ENCODE measurements around the gene PRCP. TPM values are rescaled to one million over a fixed set of nuclear protein-coding genes. Genes with fewer than 3 reads are reported as not detected.

The PRCP gene
- total RNA-seq, 1 experiment from 2014 or later: 53.9 TPM

DNA sequence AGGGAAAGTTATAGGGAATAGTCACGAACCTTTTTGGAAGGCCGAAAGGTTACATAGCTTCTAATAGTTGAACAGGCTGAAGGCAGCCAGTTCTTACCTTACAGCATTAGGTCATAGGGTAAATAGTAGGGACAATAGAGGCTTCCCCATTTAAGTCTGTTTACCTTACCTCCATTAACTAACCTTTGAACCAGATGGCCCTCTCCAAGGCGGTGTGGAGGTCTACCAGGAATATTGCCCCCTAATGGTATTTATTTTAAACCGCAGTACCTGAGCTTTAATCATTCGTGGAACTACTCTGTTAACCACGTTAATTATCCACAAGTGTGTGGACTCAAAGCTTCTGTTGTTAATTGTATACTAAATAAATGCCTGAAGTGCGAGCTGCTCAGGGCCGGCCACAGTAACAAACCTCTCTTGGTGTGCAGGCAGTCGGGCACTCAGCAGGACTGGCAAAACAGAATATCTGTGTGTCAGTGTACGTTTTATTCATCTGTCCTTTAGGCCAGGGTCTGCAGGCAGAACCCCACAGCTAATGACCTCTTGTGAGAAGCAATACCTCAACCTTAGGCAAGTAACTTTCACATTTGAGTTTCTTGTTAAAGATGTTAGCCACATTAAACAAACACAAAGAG lies 81.7 kb downstream of the PRCP start:
- peaks cover 14% of the 10 kb centered on the region for H3K4me1 Mint-ChIP-seq
- peak; percentile 76 for ATAC-seq
- no peak overlapping the region; the same call in 1 of the 2 replicates for H3K27ac Mint-ChIP-seq
- no peak for DNase-seq (ENCODE audit: low spot score)
- no peaks in the 10 kb centered on the region for H3K9me3 Mint-ChIP-seq
- no peaks in the 10 kb centered on the region for H3K27me3 Mint-ChIP-seq (ENCODE audit: low read depth)
- no peak overlapping the region for H3K4me3 Mint-ChIP-seq
- no peak for TF ChIP-seq ZNF317 (CRISPR knock-in tag; IDR thresholded peaks at IDR 0.05; ENCODE audit: borderline replicate concordance, low read depth)
- no peak for TF ChIP-seq TCF7 (CRISPR knock-in tag; IDR thresholded peaks at IDR 0.05; ENCODE audit: low read depth)
- TF ChIP-seq NR1H2 (CRISPR knock-in tag; IDR thresholded peaks at IDR 0.05): no peak
- no peak for TF ChIP-seq FOXJ3 (CRISPR knock-in tag; IDR thresholded peaks at IDR 0.05; ENCODE audit: borderline replicate concordance)
- TF ChIP-seq ARID4B (CRISPR knock-in tag; IDR thresholded peaks at IDR 0.05; ENCODE audit: borderline replicate concordance): no peak
- TF ChIP-seq, protein P1, sequence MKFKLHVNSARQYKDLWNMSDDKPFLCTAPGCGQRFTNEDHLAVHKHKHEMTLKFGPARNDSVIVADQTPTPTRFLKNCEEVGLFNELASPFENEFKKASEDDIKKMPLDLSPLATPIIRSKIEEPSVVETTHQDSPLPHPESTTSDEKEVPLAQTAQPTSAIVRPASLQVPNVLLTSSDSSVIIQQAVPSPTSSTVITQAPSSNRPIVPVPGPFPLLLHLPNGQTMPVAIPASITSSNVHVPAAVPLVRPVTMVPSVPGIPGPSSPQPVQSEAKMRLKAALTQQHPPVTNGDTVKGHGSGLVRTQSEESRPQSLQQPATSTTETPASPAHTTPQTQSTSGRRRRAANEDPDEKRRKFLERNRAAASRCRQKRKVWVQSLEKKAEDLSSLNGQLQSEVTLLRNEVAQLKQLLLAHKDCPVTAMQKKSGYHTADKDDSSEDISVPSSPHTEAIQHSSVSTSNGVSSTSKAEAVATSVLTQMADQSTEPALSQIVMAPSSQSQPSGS (CRISPR knock-in tag; IDR thresholded peaks at IDR 0.05; ENCODE audit: borderline replicate concordance, low read depth): no peak
- TF ChIP-seq, protein P2, sequence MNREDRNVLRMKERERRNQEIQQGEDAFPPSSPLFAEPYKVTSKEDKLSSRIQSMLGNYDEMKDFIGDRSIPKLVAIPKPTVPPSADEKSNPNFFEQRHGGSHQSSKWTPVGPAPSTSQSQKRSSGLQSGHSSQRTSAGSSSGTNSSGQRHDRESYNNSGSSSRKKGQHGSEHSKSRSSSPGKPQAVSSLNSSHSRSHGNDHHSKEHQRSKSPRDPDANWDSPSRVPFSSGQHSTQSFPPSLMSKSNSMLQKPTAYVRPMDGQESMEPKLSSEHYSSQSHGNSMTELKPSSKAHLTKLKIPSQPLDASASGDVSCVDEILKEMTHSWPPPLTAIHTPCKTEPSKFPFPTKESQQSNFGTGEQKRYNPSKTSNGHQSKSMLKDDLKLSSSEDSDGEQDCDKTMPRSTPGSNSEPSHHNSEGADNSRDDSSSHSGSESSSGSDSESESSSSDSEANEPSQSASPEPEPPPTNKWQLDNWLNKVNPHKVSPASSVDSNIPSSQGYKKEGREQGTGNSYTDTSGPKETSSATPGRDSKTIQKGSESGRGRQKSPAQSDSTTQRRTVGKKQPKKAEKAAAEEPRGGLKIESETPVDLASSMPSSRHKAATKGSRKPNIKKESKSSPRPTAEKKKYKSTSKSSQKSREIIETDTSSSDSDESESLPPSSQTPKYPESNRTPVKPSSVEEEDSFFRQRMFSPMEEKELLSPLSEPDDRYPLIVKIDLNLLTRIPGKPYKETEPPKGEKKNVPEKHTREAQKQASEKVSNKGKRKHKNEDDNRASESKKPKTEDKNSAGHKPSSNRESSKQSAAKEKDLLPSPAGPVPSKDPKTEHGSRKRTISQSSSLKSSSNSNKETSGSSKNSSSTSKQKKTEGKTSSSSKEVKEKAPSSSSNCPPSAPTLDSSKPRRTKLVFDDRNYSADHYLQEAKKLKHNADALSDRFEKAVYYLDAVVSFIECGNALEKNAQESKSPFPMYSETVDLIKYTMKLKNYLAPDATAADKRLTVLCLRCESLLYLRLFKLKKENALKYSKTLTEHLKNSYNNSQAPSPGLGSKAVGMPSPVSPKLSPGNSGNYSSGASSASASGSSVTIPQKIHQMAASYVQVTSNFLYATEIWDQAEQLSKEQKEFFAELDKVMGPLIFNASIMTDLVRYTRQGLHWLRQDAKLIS (CRISPR knock-in tag; IDR thresholded peaks at IDR 0.05; ENCODE audit: borderline replicate concordance): no peak
- no peak for TF ChIP-seq ELF4 (CRISPR knock-in tag; IDR thresholded peaks at IDR 0.05; ENCODE audit: low read depth)
- TF ChIP-seq MXD4 (CRISPR knock-in tag; IDR thresholded peaks at IDR 0.05; ENCODE audit: borderline replicate concordance): no peak
- TF ChIP-seq EMX1 (CRISPR knock-in tag; IDR thresholded peaks at IDR 0.05): no peak
- TF ChIP-seq, protein P3, sequence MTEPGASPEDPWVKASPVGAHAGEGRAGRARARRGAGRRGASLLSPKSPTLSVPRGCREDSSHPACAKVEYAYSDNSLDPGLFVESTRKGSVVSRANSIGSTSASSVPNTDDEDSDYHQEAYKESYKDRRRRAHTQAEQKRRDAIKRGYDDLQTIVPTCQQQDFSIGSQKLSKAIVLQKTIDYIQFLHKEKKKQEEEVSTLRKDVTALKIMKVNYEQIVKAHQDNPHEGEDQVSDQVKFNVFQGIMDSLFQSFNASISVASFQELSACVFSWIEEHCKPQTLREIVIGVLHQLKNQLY (CRISPR knock-in tag; IDR thresholded peaks at IDR 0.05): no peak
- TF ChIP-seq MAX (CRISPR knock-in tag; IDR thresholded peaks at IDR 0.05): no peak
- no peak for TF ChIP-seq CREB1 (CRISPR knock-in tag; IDR thresholded peaks at IDR 0.05)
- TF ChIP-seq CREM (CRISPR knock-in tag; IDR thresholded peaks at IDR 0.05): no peak
- no peak for TF ChIP-seq ZNF121 (CRISPR knock-in tag; IDR thresholded peaks at IDR 0.05)
- CTCF ChIA-PET: interaction anchor here (0.6 to 1.6 kb wide), 9 partner anchors 16 to 952 kb away, joined by 3 to 9 read pairs (median 3); partner anchors contain the start of genes DDIAS and FAM181B
- POLR2A ChIA-PET: no interaction called here
- H3K36me3 Mint-ChIP-seq: no peaks in the 10 kb centered on the region
